ENCODE measurements around the gene TARP.

DNA sequence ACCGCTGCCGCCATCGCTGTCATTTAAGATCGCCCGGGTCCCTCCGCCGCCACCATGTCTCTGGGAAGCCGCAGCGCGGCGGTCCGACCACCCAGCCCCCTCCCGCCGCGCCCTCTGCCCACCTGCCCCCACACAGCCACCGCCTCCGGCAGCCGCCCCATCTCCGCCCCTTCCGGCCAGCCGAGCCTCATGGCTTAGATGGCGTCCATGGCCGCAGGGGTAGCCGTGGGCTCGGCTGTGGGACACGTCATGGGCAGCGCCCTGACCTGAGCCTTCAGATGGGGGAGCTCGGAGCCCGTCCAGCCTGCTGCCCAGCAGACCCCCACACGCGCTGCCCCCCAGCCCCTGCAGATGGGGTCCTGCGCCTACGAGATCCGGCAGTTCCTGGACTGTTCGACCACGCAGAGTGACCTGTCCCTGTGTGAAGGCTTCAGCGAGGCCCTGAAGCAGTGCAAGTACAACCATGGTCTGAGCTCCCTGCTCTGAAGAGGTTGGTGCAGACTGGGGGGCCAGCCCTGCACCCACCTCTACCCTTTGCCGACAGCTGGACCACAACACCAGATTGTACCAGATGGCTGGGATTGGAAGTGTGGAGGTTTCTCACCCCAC lies 38.0 kb upstream of the TARP start:
- TF ChIP-seq YY1 (IDR thresholded peaks at IDR 0.05; ENCODE audit: low read depth), result no peak
- no peak for TF ChIP-seq EP300 (IDR thresholded peaks at IDR 0.05; ENCODE audit: borderline replicate concordance)
- no peak for TF ChIP-seq FOXM1 (IDR thresholded peaks at IDR 0.05; ENCODE audit: borderline replicate concordance, low read depth)
- TF ChIP-seq, protein P1, sequence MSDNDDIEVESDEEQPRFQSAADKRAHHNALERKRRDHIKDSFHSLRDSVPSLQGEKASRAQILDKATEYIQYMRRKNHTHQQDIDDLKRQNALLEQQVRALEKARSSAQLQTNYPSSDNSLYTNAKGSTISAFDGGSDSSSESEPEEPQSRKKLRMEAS (IDR thresholded peaks at IDR 0.05), result no peak
- no peak for TF ChIP-seq EGR1 (IDR thresholded peaks at IDR 0.05)
- no peak for TF ChIP-seq TEAD4 (IDR thresholded peaks at IDR 0.05)
- no peak for TF ChIP-seq TAF1 (IDR thresholded peaks at IDR 0.05; ENCODE audit: low read depth)
- TF ChIP-seq REST (IDR thresholded peaks at IDR 0.05; ENCODE audit: low read depth), result no peak
- no peak for TF ChIP-seq NFIC (IDR thresholded peaks at IDR 0.05)
- no peak for TF ChIP-seq RAD21 (IDR thresholded peaks at IDR 0.05; ENCODE audit: low read depth)
- no peak for TF ChIP-seq CEBPB (IDR thresholded peaks at IDR 0.05)
- TF ChIP-seq CREB1 (IDR thresholded peaks at IDR 0.05; ENCODE audit: low read depth), result no peak
- TF ChIP-seq USF1 (IDR thresholded peaks at IDR 0.05), result no peak

Data from Ishikawa (cell line).